ENCODE results near the gene CD63. TPM values are rescaled to one million over a fixed set of nuclear protein-coding genes. Genes with fewer than 3 reads are reported as not detected.

Gene CD63
- total and polyA plus RNA-seq, 2 of the 13 experiments (the other 11 are each of a cell fraction or from before 2014, with no cell fraction given), result 234 to 277 TPM

DNA sequence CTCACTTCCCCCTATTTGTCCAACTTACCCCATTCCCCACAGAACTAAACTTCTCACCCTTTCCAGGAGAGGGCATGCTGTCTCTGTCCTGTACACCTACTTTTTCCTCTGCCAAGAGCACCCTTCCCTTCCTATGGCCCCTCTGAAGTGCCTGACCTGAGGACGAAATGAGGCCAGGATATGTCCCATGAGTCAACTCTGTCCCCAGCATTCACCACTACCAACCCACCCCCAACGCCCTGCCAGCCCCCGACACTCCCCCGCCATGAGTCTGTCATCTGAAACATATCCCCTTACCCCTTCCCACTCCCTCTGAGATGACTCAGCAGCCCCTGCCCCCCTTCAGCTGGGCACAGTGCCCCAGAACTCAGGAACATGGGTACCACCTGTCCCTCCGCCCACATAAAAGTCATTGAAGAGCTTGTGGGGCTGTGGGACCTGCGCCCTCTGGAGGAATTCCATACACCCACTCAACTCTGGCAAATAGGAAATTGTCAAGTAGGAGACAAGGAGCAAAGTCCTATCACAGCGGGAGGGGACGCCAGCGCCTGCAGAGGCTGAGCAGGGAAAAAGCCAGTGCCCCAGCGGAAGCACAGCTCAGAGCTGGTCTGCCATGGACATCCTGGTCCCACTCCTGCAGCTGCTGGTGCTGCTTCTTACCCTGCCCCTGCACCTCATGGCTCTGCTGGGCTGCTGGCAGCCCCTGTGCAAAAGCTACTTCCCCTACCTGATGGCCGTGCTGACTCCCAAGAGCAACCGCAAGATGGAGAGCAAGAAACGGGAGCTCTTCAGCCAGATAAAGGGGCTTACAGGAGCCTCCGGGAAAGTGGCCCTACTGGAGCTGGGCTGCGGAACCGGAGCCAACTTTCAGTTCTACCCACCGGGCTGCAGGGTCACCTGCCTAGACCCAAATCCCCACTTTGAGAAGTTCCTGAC lies 47.4 kb downstream of the CD63 start (continued):
- TF ChIP-seq ZNF781 (CRISPR knock-in tag; IDR thresholded peaks at IDR 0.05; ENCODE audit: borderline replicate concordance, not compliant biosample characterization) (peak; percentile 61), PHB2 (IDR thresholded peaks at IDR 0.05; ENCODE audit: partially characterized antibody) (no peak), GPN1 (CRISPR knock-in tag; IDR thresholded peaks at IDR 0.05; ENCODE audit: borderline replicate concordance) (no peak), TCF7 (IDR thresholded peaks at IDR 0.05; ENCODE audit: low read depth) (no peak), HNRNPUL1 (IDR thresholded peaks at IDR 0.05; ENCODE audit: low read depth, low read length) (no peak), ZSCAN20 (CRISPR knock-in tag; IDR thresholded peaks at IDR 0.05; ENCODE audit: borderline replicate concordance) (no peak), ZKSCAN1 (IDR thresholded peaks at IDR 0.05; ENCODE audit: low read length) (no peak), ZNF629 (CRISPR knock-in tag; conservative IDR thresholded peaks at IDR 0.05) (0 out of 2 replicates have a peak, but pooled peaks have one; percentile 23)
- TF ChIP-seq, protein P1, sequence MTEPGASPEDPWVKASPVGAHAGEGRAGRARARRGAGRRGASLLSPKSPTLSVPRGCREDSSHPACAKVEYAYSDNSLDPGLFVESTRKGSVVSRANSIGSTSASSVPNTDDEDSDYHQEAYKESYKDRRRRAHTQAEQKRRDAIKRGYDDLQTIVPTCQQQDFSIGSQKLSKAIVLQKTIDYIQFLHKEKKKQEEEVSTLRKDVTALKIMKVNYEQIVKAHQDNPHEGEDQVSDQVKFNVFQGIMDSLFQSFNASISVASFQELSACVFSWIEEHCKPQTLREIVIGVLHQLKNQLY (CRISPR knock-in tag; IDR thresholded peaks at IDR 0.05), result no peak

DNA sequence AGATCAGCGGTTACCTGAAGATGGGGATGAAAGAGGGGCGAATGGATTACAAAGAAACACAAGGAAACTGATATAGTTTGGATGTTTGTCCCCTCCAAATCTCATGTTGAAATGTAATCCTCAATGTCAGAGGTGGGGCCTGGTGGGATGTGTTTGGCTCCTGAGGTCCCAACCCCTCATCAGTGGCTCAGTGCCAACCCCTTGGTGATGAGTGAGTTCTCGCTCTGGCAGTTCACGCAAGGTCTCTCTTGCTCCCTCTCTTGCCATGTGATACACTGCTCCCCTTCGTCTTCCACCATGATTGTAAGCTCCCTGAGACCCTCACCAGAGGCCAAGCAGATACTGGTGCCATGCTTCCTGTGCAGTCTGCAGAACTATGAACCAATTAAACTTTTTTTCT lies 49.1 kb downstream of the CD63 start:
- Histone ChIP-seq H3K27me3 (ENCODE audit: control insufficient read depth in 1 of 2, insufficient read depth in 2 of 2, low read length in 2 of 2) (no peaks in the 10 kb centered on the region; a peak in 2 of 5 replicates), H3K4me1 (ENCODE audit: insufficient read depth, low read length) (peaks cover 22% of the 10 kb centered on the region), H3K9me3 (ENCODE audit: low read length) (no peaks in the 10 kb centered on the region), H3K4me3 (replicated peaks in 1 of 3; ENCODE audit: insufficient read depth in 1 of 3, low read depth in 2 of 3, low read length in 3 of 3) (no peak overlapping the region), H2AFZ (ENCODE audit: low read length) (no peak overlapping the region), H3K9ac (ENCODE audit: insufficient read depth, low read depth, low read length) (no peak overlapping the region), H3K79me2 (ENCODE audit: insufficient read depth, low read length) (peaks cover 7% of the 10 kb centered on the region), H4K20me1 (ENCODE audit: insufficient read depth, low read length) (no peaks in the 10 kb centered on the region), H3K27ac (ENCODE audit: extremely low read length, insufficient read depth, low read length) (no peak overlapping the region), H3K36me3 (replicated peaks in 1 of 2; ENCODE audit: control insufficient read depth in 1 of 2, insufficient read depth in 2 of 2, low read length in 2 of 2) (peaks cover 0 to 3% of the 10 kb centered on the region in 2 experiments; a peak in 1 of 5 replicates), H3K4me2 (ENCODE audit: low read depth, low read length) (no peak overlapping the region)
- FAIRE-seq (no peak), ATAC-seq (no peak), DNase-seq (ENCODE audit: low spot score) (no peak)
- WGBS (ENCODE audit: low lambda C conversion rate), result 68% methylated on average over 5 of the region's 5 CpGs
- ChIA-PET POLR2A (no interaction called here), CTCF (ENCODE audit: low intra/inter-chr PET ratio, low total read pairs) (interaction anchor here (2.2 kb wide), 1 partner anchor 41 kb away, joined by 13 read pairs; the partner anchor contains the start of gene RDH5)
- BruUV-seq (replicated peaks), result no TSS peak
- intact Hi-C loops (cut with micrococcal nuclease; ENCODE audit: unreplicated experiment), result loop anchor here (2.0 kb wide), 2 partner anchors 41 to 49 kb away; partner anchors contain the start of genes CD63 and RDH5
- in situ Hi-C loops (cut with HindIII; ENCODE audit: extremely low pct_ligation_motif_present, low pct_unique_long_range_greater_than_20kb), result no loop called here
- TF ChIP-seq SIX1 (CRISPR knock-in tag; IDR thresholded peaks at IDR 0.05; ENCODE audit: borderline replicate concordance), result no peak
- TF ChIP-seq ZNF747 (CRISPR knock-in tag; IDR thresholded peaks at IDR 0.05; ENCODE audit: borderline replicate concordance), result no peak
- no peak for TF ChIP-seq NCOA5 (CRISPR knock-in tag; IDR thresholded peaks at IDR 0.05)
- no peak for TF ChIP-seq KLF13 (CRISPR knock-in tag; IDR thresholded peaks at IDR 0.05)
- TF ChIP-seq, protein P2, sequence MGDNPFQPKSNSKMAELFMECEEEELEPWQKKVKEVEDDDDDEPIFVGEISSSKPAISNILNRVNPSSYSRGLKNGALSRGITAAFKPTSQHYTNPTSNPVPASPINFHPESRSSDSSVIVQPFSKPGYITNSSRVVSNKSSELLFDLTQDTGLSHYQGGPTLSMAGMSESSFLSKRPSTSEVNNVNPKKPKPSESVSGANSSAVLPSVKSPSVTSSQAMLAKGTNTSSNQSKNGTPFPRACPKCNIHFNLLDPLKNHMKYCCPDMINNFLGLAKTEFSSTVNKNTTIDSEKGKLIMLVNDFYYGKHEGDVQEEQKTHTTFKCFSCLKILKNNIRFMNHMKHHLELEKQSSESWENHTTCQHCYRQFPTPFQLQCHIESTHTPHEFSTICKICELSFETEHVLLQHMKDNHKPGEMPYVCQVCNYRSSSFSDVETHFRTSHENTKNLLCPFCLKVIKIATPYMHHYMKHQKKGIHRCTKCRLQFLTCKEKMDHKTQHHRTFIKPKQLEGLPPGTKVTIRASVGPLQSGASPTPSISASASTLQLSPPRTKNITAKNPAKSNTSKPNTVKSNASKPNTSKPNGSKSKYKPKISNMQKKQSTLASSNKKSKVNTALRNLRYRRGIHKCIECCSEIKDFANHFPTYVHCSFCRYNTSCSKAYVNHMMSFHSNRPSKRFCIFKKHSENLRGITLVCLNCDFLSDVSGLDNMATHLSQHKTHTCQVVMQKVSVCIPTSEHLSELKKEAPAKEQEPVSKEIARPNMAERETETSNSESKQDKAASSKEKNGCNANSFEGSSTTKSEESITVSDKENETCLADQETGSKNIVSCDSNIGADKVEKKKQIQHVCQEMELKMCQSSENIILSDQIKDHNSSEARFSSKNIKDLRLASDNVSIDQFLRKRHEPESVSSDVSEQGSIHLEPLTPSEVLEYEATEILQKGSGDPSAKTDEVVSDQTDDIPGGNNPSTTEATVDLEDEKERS (CRISPR knock-in tag; IDR thresholded peaks at IDR 0.05), result no peak
- no peak for TF ChIP-seq HCFC1 (IDR thresholded peaks at IDR 0.05; ENCODE audit: low read depth, low read length)
- TF ChIP-seq, protein P3, sequence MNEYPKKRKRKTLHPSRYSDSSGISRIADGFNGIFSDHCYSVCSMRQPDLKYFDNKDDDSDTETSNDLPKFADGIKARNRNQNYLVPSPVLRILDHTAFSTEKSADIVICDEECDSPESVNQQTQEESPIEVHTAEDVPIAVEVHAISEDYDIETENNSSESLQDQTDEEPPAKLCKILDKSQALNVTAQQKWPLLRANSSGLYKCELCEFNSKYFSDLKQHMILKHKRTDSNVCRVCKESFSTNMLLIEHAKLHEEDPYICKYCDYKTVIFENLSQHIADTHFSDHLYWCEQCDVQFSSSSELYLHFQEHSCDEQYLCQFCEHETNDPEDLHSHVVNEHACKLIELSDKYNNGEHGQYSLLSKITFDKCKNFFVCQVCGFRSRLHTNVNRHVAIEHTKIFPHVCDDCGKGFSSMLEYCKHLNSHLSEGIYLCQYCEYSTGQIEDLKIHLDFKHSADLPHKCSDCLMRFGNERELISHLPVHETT (CRISPR knock-in tag; conservative IDR thresholded peaks at IDR 0.05), result no peak
- no peak for TF ChIP-seq HOXA5 (CRISPR knock-in tag; IDR thresholded peaks at IDR 0.05)
- TF ChIP-seq MTA1 (CRISPR knock-in tag; IDR thresholded peaks at IDR 0.05; ENCODE audit: borderline replicate concordance), result no peak

All from HepG2 (cell line).